Tibial nerve (tissue), 4 donors: Measurements from ENCODE around the gene NEU2. TPM values are rescaled to one million over a fixed set of nuclear protein-coding genes. Genes with fewer than 3 reads are reported as not detected.

Experiments
- DNase-seq, 2 donors: peaks; one replicate each; pipeline ENCODE4 v3.0.0-alpha.2; 2019; ENCODE audit warnings: low spot score in 2 of 2
- H3K27ac ChIP-seq, 4 donors: fragments of 200-600 bp; sonication (generic) in 3 of 4; one replicate each; pipeline ENCODE4 v1.5.1; 2017 to 2019; ENCODE audit warnings: mild to moderate bottlenecking in 1 of 4
- H3K27me3 ChIP-seq, 2 donors: fragments of 200-600 bp; sonication (generic) in 1 of 2; one replicate each; pipeline versions ENCODE4 v1.5.1 to v1.6.0; 2017 to 2019
- H3K36me3 ChIP-seq, 3 donors: fragments of 200-600 bp; sonication (generic); one replicate each; pipeline ENCODE4 v1.5.1; 2018 to 2019
- H3K4me1 ChIP-seq, 4 donors: fragments of 200-600 bp; sonication (generic) in 3 of 4; one replicate each; pipeline ENCODE4 v1.5.1; 2017 to 2019
- H3K4me3 ChIP-seq, 4 donors: fragments of 200-600 bp; sonication (generic) in 3 of 4; one replicate each; pipeline ENCODE4 v1.5.1; 2017 to 2019; ENCODE audit warnings: mild to moderate bottlenecking in 1 of 4, moderate library complexity in 1 of 4
- H3K9me3 ChIP-seq, 4 donors: fragments of 200-600 bp; sonication (generic) in 3 of 4; one replicate each; pipeline ENCODE4 v1.5.1; 2017 to 2019
- CTCF ChIP-seq, 5 experiments: fragments of 200-600 bp in 3 of 5; fragments of 450-650 bp in 2 of 5; sonication (generic) in 3 of 5; IDR thresholded peaks; one replicate each; pipeline ENCODE4 v1.5.1; 2016 to 2019; ENCODE audit warnings: antibody characterized with exemption in 5 of 5, mild to moderate bottlenecking in 3 of 5, moderate library complexity in 2 of 5
- EP300 ChIP-seq, 2 donors: sonication (generic); formaldehyde crosslinking; IDR thresholded peaks; one replicate each; pipeline ENCODE4 v1.6.1; 2017; ENCODE audit warnings: antibody characterized with exemption in 2 of 2, mild to moderate bottlenecking in 1 of 2
- POLR2A ChIP-seq, 2 donors: fragments of 450-650 bp; IDR thresholded peaks; one replicate each; pipeline ENCODE4 v1.6.1; 2017; ENCODE audit warnings: antibody characterized with exemption in 2 of 2, mild to moderate bottlenecking in 2 of 2, moderate library complexity in 2 of 2
- WGBS, 2 donors: methylation state at CpG; one replicate each; pipeline ENCODE4 v1.1.5; 2018; 5-methylcytosine and 5-hydroxymethylcytosine counted together
- total RNA-seq, 4 donors: library from RNA; depleted of rRNA; stranded (reverse); fragments of >200 nt; gene quantifications; one replicate each; pipeline ENCODE4 v1.1.0, GENCODE V29; 2016

NEU2 gene
- total RNA-seq, 4 donors from 2014 or later: not detected

DNA sequence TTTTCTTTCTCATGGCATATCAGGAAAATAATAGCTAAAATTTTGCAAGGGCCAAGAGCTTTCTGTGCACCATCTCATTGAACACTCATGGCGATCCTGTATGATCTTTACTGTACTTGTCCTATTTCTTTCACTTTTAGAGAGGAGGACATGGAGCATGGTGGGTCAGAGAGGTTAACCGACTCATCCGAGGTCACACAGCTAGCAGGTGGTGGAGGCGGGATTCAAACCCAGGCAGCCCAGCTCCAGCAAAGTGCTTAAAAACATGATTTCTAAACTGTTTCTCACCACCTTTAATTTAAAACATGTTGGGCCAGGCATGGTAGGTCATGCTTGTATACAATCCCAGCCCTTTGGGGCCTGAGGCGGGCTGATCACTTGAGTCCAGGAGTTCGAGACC is 25.8 kb upstream of the NEU2 start:
- TF ChIP-seq CTCF (IDR thresholded peaks at IDR 0.05) (no peak), POLR2A (IDR thresholded peaks at IDR 0.05) (no peak), EP300 (IDR thresholded peaks at IDR 0.05) (no peak)
- WGBS, 2 donors: 91% methylated on average over 6 of the region's 6 CpGs
- Histone ChIP-seq H3K27me3 (no peaks in the 10 kb centered on the region), H3K4me1 (peaks cover 0 to 6% (median 0%) of the 10 kb centered on the region in 4 donors), H3K27ac (no peak overlapping the region), H3K36me3 (no peaks in the 10 kb centered on the region), H3K9me3 (no peaks in the 10 kb centered on the region), H3K4me3 (no peak overlapping the region)
- DNase-seq: no peak

DNA sequence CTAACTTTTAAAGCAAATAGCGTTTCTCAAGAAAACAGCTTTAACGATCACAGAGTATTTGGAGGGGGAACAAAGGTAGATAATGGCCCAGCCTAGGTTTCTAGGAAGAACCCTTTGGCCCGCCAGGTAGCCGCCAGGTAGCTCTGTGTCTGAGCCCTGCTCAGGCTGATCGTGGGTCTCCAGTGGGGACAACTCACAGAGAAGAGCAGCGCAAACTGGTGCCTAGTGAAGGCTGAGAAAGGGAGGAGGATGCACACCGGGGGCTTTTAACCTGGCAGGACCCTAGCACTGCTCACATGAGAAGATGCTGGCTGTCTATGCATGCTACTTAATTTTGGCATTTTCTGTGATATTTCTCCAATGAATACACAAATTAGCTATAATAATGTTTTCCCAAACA is 25.2 kb upstream of the NEU2 start:
- whole genome bisulfite sequencing, 2 donors: 74 to 87% methylated on average over 7 of the region's 7 CpGs
- no peaks in the 10 kb centered on the region for H3K9me3 ChIP-seq
- peaks cover 0 to 11% (median 0%) of the 10 kb centered on the region in 4 donors for H3K4me1 ChIP-seq
- no peak overlapping the region for H3K4me3 ChIP-seq
- TF ChIP-seq EP300 (IDR thresholded peaks at IDR 0.05): no peak
- no peak for TF ChIP-seq POLR2A (IDR thresholded peaks at IDR 0.05)
- no peak for TF ChIP-seq CTCF (IDR thresholded peaks at IDR 0.05)
- no peak for DNase-seq
- no peaks in the 10 kb centered on the region for H3K27me3 ChIP-seq
- no peaks in the 10 kb centered on the region for H3K36me3 ChIP-seq
- H3K27ac ChIP-seq: no peak overlapping the region

- DNase-seq: no peak
- peak overlapping the region in 2 of 4 donors; percentile 17 to 43 for H3K27ac ChIP-seq
- H3K4me1 ChIP-seq: peaks cover 0 to 15% (median 0%) of the 10 kb centered on the region in 4 donors
- H3K9me3 ChIP-seq: no peaks in the 10 kb centered on the region
- 47 to 61% methylated on average over 3 of the region's 3 CpGs for WGBS, 2 donors
- no peaks in the 10 kb centered on the region for H3K27me3 ChIP-seq
- H3K4me3 ChIP-seq: no peak overlapping the region
- TF ChIP-seq CTCF (IDR thresholded peaks at IDR 0.05) (no peak), EP300 (IDR thresholded peaks at IDR 0.05) (no peak), POLR2A (IDR thresholded peaks at IDR 0.05) (no peak)
- no peaks in the 10 kb centered on the region for H3K36me3 ChIP-seq
Measured at GRCh38 chr2:233007739-233008138, 24.7 kb upstream of the NEU2 start.

GRCh38 chr2:233009661-233010060 is 22.8 kb upstream of the NEU2 start:
- no peaks in the 10 kb centered on the region for H3K27me3 ChIP-seq
- DNase-seq: no peak
- H3K4me1 ChIP-seq: peaks cover 0 to 15% (median 0%) of the 10 kb centered on the region in 4 donors
- TF ChIP-seq CTCF (IDR thresholded peaks at IDR 0.05): no peak
- TF ChIP-seq EP300 (IDR thresholded peaks at IDR 0.05): no peak
- TF ChIP-seq POLR2A (IDR thresholded peaks at IDR 0.05): no peak
- H3K4me3 ChIP-seq: no peak overlapping the region
- H3K27ac ChIP-seq: no peak overlapping the region
- H3K9me3 ChIP-seq: no peaks in the 10 kb centered on the region
- WGBS, 2 donors: 95 to 96% methylated on average over 3 of the region's 3 CpGs
- H3K36me3 ChIP-seq: no peaks in the 10 kb centered on the region

DNA sequence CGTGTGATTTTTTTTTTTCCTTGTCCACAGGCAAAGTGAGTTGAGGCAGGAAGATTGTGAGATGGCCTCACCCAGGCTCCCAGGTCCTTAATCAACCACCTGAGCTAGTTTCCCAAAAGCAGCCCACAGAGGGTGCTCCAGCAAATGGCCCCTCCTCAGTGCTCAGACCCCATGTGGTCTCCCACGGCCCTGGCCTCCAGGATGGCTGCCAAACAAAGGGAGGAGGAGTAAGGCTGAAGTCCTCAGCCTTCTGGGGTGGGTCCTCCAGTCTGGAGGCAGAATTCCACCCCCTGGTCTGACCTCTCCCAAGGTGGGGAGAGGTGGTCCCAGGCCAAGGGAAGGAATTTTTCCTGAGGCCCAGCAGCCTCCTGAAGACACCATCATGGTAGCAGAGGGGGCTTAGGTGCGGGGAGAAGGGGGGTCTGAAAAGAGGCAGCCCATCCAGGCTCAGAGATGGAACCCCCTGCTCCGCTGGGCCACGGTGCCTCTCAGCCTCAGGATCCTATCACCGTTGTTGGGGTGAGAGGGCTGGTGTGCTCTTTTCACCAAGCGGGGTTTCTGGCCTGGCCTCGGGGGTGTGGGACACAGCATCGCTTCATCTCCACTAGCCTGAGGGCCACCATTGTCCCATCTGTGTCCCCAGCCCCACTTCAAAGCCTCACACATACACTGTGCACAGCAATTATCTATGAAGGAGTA is 21.8 kb upstream of the NEU2 start:
- no peaks in the 10 kb centered on the region for H3K9me3 ChIP-seq
- 89% methylated on average over 9 of the region's 9 CpGs for WGBS, 2 donors
- no peaks in the 10 kb centered on the region for H3K36me3 ChIP-seq
- TF ChIP-seq POLR2A (IDR thresholded peaks at IDR 0.05) (no peak), CTCF (IDR thresholded peaks at IDR 0.05) (no peak), EP300 (IDR thresholded peaks at IDR 0.05) (no peak)
- H3K27ac ChIP-seq: no peak overlapping the region
- no peak overlapping the region for H3K4me3 ChIP-seq
- H3K4me1 ChIP-seq: peaks cover 0 to 15% (median 0%) of the 10 kb centered on the region in 4 donors
- DNase-seq: no peak
- no peaks in the 10 kb centered on the region for H3K27me3 ChIP-seq
